Measurements from ENCODE around the gene ESPN. TPM values are rescaled to one million over a fixed set of nuclear protein-coding genes. Genes with fewer than 3 reads are reported as not detected.

Gene ESPN
- total RNA-seq, 1 donor from 2014 or later, result 0.36 TPM

GRCh38 chr1:6497215-6497866 lies 72.8 kb downstream of the ESPN start:
- no peak for TF ChIP-seq CTCF (IDR thresholded peaks at IDR 0.05; ENCODE audit: unreplicated experiment)
- Mint-ChIP-seq H3K4me3 (ENCODE audit: unreplicated experiment) (peak overlapping the region; percentile 69), H3K4me1 (ENCODE audit: unreplicated experiment) (peaks cover 3% of the 10 kb centered on the region), H3K36me3 (ENCODE audit: low read depth, unreplicated experiment) (no peaks in the 10 kb centered on the region), H3K27me3 (ENCODE audit: unreplicated experiment) (peaks cover 25% of the 10 kb centered on the region), H3K9me3 (ENCODE audit: unreplicated experiment) (no peaks in the 10 kb centered on the region), H3K27ac (ENCODE audit: unreplicated experiment) (no peak overlapping the region)
- DNase-seq (ENCODE audit: low spot score), result peak; percentile 50

GRCh38 chr1:6497867-6498575 lies 73.4 kb downstream of the ESPN start:
- Mint-ChIP-seq H3K4me3 (ENCODE audit: unreplicated experiment) (peak overlapping the region; percentile 69), H3K9me3 (ENCODE audit: unreplicated experiment) (no peaks in the 10 kb centered on the region), H3K27me3 (ENCODE audit: unreplicated experiment) (peaks cover 25% of the 10 kb centered on the region), H3K4me1 (ENCODE audit: unreplicated experiment) (peaks cover 3% of the 10 kb centered on the region), H3K36me3 (ENCODE audit: low read depth, unreplicated experiment) (no peaks in the 10 kb centered on the region), H3K27ac (ENCODE audit: unreplicated experiment) (no peak overlapping the region)
- DNase-seq (ENCODE audit: low spot score), result no peak
- no peak for TF ChIP-seq CTCF (IDR thresholded peaks at IDR 0.05; ENCODE audit: unreplicated experiment)

GRCh38 chr1:6498576-6499111 lies 74.1 kb downstream of the ESPN start:
- H3K36me3 Mint-ChIP-seq (ENCODE audit: low read depth, unreplicated experiment), result no peaks in the 10 kb centered on the region
- peaks cover 25% of the 10 kb centered on the region for H3K27me3 Mint-ChIP-seq (ENCODE audit: unreplicated experiment)
- no peak for TF ChIP-seq CTCF (IDR thresholded peaks at IDR 0.05; ENCODE audit: unreplicated experiment)
- no peaks in the 10 kb centered on the region for H3K9me3 Mint-ChIP-seq (ENCODE audit: unreplicated experiment)
- H3K27ac Mint-ChIP-seq (ENCODE audit: unreplicated experiment), result no peak overlapping the region
- no peak for DNase-seq (ENCODE audit: low spot score)
- H3K4me1 Mint-ChIP-seq (ENCODE audit: unreplicated experiment), result peaks cover 3% of the 10 kb centered on the region
- no peak overlapping the region for H3K4me3 Mint-ChIP-seq (ENCODE audit: unreplicated experiment)

GRCh38 chr1:6499296-6499695 lies 74.7 kb downstream of the ESPN start:
- Mint-ChIP-seq H3K27me3 (ENCODE audit: unreplicated experiment) (peaks cover 25% of the 10 kb centered on the region), H3K4me1 (ENCODE audit: unreplicated experiment) (peaks cover 3% of the 10 kb centered on the region), H3K9me3 (ENCODE audit: unreplicated experiment) (no peaks in the 10 kb centered on the region), H3K27ac (ENCODE audit: unreplicated experiment) (no peak overlapping the region), H3K36me3 (ENCODE audit: low read depth, unreplicated experiment) (no peaks in the 10 kb centered on the region), H3K4me3 (ENCODE audit: unreplicated experiment) (no peak overlapping the region)
- no peak for DNase-seq (ENCODE audit: low spot score)
- no peak for TF ChIP-seq CTCF (IDR thresholded peaks at IDR 0.05; ENCODE audit: unreplicated experiment)
